ENCODE results near the gene PTGES. TPM values are rescaled to one million over a fixed set of nuclear protein-coding genes. Genes with fewer than 3 reads are reported as not detected.

Gene PTGES
- total RNA-seq, 1 experiment from 2014 or later = 2.4 TPM

- H2AFZ ChIP-seq (ENCODE audit: low read length) = no peak overlapping the region
These were observed 32.5 kb downstream of the PTGES start for GRCh38 chr9:129720181-129720864.

More at GRCh38 chr9:129720181-129720864, 32.5 kb downstream of the PTGES start:
- no peak overlapping the region for H2BK12ac ChIP-seq (ENCODE audit: insufficient read length, low read depth, low read length)
- no peaks in the 10 kb centered on the region for H3K79me2 ChIP-seq (ENCODE audit: insufficient read depth, low read length)
- H4K20me1 ChIP-seq (ENCODE audit: control insufficient read depth, insufficient read depth, insufficient read length) = peaks cover 4% of the 10 kb centered on the region
- no peak overlapping the region for H3K4ac ChIP-seq (ENCODE audit: low read depth, low read length)
- peaks cover 4 to 7% of the 10 kb centered on the region in 2 experiments; a peak in 3 of 4 replicates for H3K4me1 Mint-ChIP-seq
- no peaks in the 10 kb centered on the region for H3K27me3 ChIP-seq (ENCODE audit: insufficient read depth, low read length)
- no peak overlapping the region for H4K91ac ChIP-seq (ENCODE audit: insufficient read length, low read depth, low read length)
- WGBS (ENCODE audit: extremely low coverage, insufficient read length, low lambda C conversion rate) = no CpG with 5 or more reads among the region's 31 CpGs
- H4K5ac ChIP-seq (ENCODE audit: insufficient read length, low read depth, low read length) = no peak overlapping the region
- no peak overlapping the region for H3K9ac ChIP-seq (ENCODE audit: extremely low read depth, insufficient read length, low read length)
- no peaks in the 10 kb centered on the region for H3K9me3 ChIP-seq (ENCODE audit: control insufficient read depth, low read depth, low read length)
- no peak overlapping the region for H2AK5ac ChIP-seq (ENCODE audit: insufficient read length, low read length)
- H3K4me1 ChIP-seq (ENCODE audit: insufficient read depth, low read length) = no peaks in the 10 kb centered on the region
- H3K36me3 Mint-ChIP-seq (ENCODE audit: insufficient read depth in 1 of 3, low read depth in 3 of 3) = no peaks in the 10 kb centered on the region
- TF ChIP-seq, protein P1, sequence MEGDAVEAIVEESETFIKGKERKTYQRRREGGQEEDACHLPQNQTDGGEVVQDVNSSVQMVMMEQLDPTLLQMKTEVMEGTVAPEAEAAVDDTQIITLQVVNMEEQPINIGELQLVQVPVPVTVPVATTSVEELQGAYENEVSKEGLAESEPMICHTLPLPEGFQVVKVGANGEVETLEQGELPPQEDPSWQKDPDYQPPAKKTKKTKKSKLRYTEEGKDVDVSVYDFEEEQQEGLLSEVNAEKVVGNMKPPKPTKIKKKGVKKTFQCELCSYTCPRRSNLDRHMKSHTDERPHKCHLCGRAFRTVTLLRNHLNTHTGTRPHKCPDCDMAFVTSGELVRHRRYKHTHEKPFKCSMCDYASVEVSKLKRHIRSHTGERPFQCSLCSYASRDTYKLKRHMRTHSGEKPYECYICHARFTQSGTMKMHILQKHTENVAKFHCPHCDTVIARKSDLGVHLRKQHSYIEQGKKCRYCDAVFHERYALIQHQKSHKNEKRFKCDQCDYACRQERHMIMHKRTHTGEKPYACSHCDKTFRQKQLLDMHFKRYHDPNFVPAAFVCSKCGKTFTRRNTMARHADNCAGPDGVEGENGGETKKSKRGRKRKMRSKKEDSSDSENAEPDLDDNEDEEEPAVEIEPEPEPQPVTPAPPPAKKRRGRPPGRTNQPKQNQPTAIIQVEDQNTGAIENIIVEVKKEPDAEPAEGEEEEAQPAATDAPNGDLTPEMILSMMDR (conservative IDR thresholded peaks at IDR 0.05) = peak; percentile 76
- no peaks in the 10 kb centered on the region for H3K79me1 ChIP-seq (ENCODE audit: insufficient read depth, low read depth, low read length, poor library complexity, severe bottlenecking)
- H3T11ph ChIP-seq (ENCODE audit: low read length) = no peak overlapping the region
- peak; percentile 86 for DNase-seq
- H2BK15ac ChIP-seq (ENCODE audit: low read depth, low read length) = no peak overlapping the region
- H3K4me2 ChIP-seq (ENCODE audit: insufficient read depth, insufficient read length, low read length) = no peak overlapping the region
- H3K18ac ChIP-seq (ENCODE audit: insufficient read length, low read depth, low read length) = no peak overlapping the region
- H2BK120ac ChIP-seq (ENCODE audit: low read depth, low read length, poor library complexity, severe bottlenecking) = no peak overlapping the region
- H3K23ac ChIP-seq (ENCODE audit: insufficient read length, low read depth, low read length) = no peak overlapping the region
- H3K4me3 Mint-ChIP-seq = no peak overlapping the region
- peaks cover 2% of the 10 kb centered on the region for H3K27me3 Mint-ChIP-seq (ENCODE audit: low read depth)
- H2BK5ac ChIP-seq (ENCODE audit: insufficient read length, low read length) = no peak overlapping the region
- peak overlapping the region in 1 of 3 experiments; percentile 73; a peak in 1 of 7 replicates for H3K27ac Mint-ChIP-seq
- H4K8ac ChIP-seq (replicated peaks; ENCODE audit: insufficient read length, low read depth, low read length) = no peak overlapping the region
- no peaks in the 10 kb centered on the region for H3K9me3 Mint-ChIP-seq
- H3K56ac ChIP-seq (ENCODE audit: insufficient read length, low read depth, low read length) = no peak overlapping the region
- no peak overlapping the region for H3K27ac ChIP-seq (ENCODE audit: insufficient read length, low read depth, low read length)
- no peak overlapping the region for H2BK20ac ChIP-seq (ENCODE audit: low read depth, low read length, poor library complexity, severe bottlenecking)
- no peak overlapping the region for H3K14ac ChIP-seq (ENCODE audit: insufficient read depth, low read length)
- no peaks in the 10 kb centered on the region for H3K23me2 ChIP-seq (ENCODE audit: insufficient read length, low read depth, low read length, poor library complexity, severe bottlenecking)

Data from H9 (cell line).